PFSK-1 (cell line): ENCODE measurements around the gene LRRC74B.

ENCODE experiments used
- FOXP2 ChIP-seq: optimal IDR thresholded peaks from 2 replicates; pipeline ENCODE3; 2011; ENCODE audit warnings: borderline replicate concordance, control low read depth, inconsistent platforms; ENCODE audit not compliant: insufficient read depth; ENCODE audit errors: extremely low read length, extremely low read depth
- POLR2AphosphoS5 ChIP-seq: IDR thresholded peaks from 2 replicates; pipeline ENCODE4 v1.6.1; 2012; ENCODE audit warnings: low read depth, mild to moderate bottlenecking, control low read depth, low read length, moderate library complexity
- SIN3A ChIP-seq: IDR thresholded peaks from 2 replicates; pipeline ENCODE4 v1.6.1; 2012; ENCODE audit warnings: mild to moderate bottlenecking, low read length, moderate library complexity, borderline replicate concordance; ENCODE audit not compliant: insufficient read depth
- TAF1 ChIP-seq: IDR thresholded peaks from 2 replicates; pipeline ENCODE4 v1.6.1; 2012; ENCODE audit warnings: low read length, control low read depth, borderline replicate concordance; ENCODE audit not compliant: insufficient read depth
- TF ChIP-seq, protein P1 (sequence below), 2 experiments: IDR thresholded peaks; 2 replicates each; pipeline versions ENCODE4 v1.6.1 to v1.8.0; 2011 to 2012; ENCODE audit warnings: low read depth in 2 of 2, low read length in 2 of 2, control low read depth in 1 of 2, inconsistent platforms in 1 of 2, mild to moderate bottlenecking in 1 of 2, moderate library complexity in 1 of 2; ENCODE audit not compliant: insufficient read depth in 1 of 2

The LRRC74B gene

DNA sequence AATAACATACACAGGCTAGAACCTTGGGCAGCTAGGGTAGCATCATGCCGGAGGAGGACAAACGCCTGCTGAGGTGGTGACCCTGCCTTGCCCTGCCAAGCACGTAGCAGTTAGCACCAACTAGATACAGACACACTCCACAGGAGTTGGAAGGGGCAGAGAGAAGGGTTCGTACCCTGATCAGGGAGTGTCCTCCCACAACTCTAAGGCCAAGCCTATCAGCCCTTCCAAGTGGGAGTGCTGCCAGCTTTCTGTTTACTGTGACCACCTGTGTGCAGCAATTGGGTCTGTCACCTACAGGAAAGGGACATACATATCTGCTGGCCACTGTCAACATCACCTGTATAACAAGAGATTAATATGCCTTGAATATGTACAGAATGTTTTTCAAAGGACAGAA lies 42.0 kb upstream of the LRRC74B start:
- TF ChIP-seq SIN3A (no peak), FOXP2 (no peak), TAF1 (no peak), POLR2AphosphoS5 (no peak)
- TF ChIP-seq, protein P1, sequence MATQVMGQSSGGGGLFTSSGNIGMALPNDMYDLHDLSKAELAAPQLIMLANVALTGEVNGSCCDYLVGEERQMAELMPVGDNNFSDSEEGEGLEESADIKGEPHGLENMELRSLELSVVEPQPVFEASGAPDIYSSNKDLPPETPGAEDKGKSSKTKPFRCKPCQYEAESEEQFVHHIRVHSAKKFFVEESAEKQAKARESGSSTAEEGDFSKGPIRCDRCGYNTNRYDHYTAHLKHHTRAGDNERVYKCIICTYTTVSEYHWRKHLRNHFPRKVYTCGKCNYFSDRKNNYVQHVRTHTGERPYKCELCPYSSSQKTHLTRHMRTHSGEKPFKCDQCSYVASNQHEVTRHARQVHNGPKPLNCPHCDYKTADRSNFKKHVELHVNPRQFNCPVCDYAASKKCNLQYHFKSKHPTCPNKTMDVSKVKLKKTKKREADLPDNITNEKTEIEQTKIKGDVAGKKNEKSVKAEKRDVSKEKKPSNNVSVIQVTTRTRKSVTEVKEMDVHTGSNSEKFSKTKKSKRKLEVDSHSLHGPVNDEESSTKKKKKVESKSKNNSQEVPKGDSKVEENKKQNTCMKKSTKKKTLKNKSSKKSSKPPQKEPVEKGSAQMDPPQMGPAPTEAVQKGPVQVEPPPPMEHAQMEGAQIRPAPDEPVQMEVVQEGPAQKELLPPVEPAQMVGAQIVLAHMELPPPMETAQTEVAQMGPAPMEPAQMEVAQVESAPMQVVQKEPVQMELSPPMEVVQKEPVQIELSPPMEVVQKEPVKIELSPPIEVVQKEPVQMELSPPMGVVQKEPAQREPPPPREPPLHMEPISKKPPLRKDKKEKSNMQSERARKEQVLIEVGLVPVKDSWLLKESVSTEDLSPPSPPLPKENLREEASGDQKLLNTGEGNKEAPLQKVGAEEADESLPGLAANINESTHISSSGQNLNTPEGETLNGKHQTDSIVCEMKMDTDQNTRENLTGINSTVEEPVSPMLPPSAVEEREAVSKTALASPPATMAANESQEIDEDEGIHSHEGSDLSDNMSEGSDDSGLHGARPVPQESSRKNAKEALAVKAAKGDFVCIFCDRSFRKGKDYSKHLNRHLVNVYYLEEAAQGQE (IDR thresholded peaks at IDR 0.05; ENCODE audit: insufficient read depth in 1 of 2, low read depth in 2 of 2, low read length in 2 of 2) = no peak

DNA sequence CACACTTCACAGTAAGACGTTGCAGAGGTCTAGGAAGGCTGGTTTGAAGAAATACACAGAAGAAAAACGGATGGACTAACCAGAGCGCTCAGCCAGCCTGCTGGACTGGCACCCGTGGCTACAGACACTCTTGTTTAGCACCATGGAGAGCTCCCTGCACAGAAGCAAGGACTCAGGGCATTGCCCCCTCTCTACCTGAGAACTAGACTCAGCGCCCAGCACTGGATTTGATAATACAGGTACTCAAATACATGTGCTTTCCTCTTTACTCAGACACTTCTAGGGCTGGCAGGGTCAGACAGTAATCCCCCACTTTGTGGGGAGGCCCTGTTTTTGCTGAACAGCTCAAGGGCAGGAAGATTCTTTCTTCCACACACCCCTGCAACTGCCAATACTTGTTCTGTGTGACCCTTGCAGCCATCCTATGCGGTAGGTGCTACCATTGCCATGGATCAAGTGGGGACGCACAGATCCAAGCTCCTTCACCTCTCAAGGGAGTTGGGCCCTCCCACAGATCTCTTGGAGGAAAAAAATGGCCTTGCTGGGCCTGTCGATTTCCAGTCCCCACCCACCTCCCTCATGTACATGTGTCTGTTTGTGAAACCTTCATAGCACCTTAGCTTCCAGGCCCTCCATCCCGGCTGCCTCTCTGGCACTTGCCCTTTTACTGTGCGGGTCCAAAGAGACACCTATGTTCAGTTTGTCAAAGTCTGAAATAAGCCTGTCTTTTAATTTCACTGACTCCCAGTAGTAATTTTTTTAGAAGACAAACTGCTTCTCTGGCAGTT lies 35.9 kb upstream of the LRRC74B start:
- TF ChIP-seq SIN3A (no peak), TAF1 (no peak), FOXP2 (no peak)
- TF ChIP-seq, protein P1 (IDR thresholded peaks at IDR 0.05; ENCODE audit: insufficient read depth in 1 of 2, low read depth in 2 of 2, low read length in 2 of 2) = peak; percentile 95 to 96

DNA sequence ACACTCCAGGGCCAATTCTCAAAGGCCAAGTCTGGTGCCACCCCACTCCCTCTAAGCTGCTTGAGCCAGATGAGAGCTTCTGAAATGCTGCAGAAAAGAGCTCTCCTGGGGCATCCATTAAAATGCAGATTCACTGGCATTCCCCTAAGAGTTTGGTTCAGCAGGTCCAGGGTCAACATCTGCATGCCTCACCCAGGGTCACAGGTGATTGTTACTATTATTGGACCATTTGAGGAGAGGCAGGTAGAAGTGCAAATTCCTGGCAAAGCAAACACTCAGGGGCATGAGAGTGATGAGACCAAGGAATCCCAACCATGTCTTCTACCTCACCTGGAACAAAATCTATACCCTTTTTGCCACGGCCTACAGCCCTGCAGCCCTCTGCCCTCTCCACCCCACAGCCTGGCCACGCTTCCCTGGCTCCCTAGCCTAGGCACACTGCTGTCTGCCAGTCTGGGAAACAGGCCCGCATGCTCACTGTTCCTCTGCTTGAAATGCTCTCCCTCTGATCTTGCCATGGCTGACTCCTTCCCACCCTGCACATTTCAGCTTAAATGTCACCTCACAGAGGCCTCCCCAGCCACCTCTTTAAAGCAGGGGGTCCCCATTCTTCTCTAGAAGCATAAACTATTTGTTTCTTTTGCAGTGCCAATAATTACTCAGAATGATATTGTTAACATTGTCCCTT lies 35.2 kb upstream of the LRRC74B start:
- TF ChIP-seq POLR2AphosphoS5 = no peak
- no peak for TF ChIP-seq TAF1
- TF ChIP-seq FOXP2 = no peak
- no peak for TF ChIP-seq SIN3A
- TF ChIP-seq, protein P1 (IDR thresholded peaks at IDR 0.05; ENCODE audit: insufficient read depth in 1 of 2, low read depth in 2 of 2, low read length in 2 of 2) = no peak

DNA sequence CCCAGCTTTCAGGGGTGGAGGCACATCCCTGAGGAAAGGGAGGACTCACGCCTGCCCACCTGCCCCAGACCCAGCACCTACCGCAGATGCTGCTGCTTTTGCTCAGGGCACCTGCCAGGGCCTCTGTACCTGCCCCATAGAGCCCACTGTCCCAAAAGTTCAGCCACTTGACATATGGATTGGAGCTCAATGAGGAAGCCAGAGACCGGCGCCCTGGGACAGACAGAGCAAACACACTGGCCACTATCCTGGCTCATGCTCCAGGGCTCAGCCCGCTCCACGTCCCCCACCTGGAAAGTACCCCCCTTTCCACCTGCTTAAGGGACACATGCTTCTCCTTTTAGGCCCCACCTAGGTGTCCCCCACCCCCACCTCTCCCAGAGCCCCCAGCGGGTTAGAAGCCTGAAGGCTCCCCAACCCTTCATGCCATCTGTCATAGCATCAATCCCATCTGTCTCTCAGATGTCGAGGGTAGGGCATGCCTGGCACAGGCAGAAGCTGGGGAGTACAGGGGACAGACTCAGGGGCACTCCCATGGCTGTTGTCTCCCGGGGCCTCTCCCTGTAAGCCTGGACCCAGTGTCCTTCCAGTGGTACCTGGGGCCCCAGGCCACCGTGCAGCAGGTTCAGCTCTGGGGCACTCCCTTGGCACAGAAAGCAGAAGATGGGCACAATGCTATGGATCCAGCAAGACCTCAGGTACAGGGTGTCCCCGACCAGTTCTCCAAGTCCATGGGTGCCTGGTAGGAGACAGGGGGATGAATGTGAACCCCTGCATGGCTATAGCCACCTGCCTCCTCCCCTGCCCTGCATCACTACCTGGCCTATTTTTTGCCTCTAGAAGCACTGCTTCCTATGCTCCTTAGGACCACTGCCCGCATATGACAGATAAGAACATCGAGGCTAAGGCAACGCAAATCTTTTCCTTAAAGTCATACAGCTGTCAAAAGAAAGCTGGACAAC lies 33.0 kb upstream of the LRRC74B start:
- TF ChIP-seq TAF1 (no peak), FOXP2 (no peak), POLR2AphosphoS5 (no peak), SIN3A (no peak)
- TF ChIP-seq, protein P1 (IDR thresholded peaks at IDR 0.05; ENCODE audit: insufficient read depth in 1 of 2, low read depth in 2 of 2, low read length in 2 of 2) = no peak
